Glomerular visceral epithelial cell (primary cell): ENCODE measurements around the gene NRP1.

Source experiments
- DNase-seq: peaks from one replicate; pipeline ENCODE4 v3.0.0-alpha.2; 2016; ENCODE audit errors: extremely low spot score

The NRP1 gene

DNA sequence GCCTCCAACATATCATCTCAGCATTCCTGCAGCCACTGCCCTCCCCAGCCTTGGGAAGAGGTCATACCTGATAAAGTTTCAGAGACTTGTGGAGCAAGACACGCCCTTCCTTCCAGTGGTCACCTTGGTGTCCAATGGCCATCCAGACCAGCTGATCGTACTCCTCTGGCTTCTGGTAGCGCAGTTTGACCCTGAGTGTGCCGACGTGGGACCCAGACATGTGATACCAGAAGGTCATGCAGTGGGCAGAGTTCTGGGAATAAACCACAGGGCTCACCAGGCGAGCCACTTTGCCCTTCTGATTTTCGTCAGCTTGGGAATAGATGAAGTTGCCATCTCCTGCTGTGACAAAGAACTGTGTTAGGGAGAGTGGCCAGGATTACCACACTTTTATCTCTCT lies 148.3 kb downstream of the NRP1 start:
- DNase-seq, result no peak

DNA sequence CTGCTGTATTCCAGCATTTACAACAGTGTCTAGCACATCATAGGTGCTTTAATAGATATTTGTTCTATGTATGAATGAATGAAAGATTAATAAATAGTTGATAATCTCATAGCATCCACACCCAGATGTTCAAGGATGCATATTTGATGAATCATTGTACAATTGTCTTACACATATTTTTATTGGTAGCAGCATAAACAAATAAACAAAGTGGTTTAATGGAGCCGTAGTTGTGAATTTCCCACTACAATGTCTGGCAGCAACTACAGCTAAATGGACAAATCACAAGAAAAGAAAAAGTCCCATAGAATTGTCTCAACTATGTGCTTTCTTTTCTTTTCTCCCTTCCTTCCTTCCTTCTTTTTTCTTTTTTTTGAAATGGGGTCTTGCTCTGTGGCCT lies 150.8 kb downstream of the NRP1 start:
- DNase-seq, result no peak

DNA sequence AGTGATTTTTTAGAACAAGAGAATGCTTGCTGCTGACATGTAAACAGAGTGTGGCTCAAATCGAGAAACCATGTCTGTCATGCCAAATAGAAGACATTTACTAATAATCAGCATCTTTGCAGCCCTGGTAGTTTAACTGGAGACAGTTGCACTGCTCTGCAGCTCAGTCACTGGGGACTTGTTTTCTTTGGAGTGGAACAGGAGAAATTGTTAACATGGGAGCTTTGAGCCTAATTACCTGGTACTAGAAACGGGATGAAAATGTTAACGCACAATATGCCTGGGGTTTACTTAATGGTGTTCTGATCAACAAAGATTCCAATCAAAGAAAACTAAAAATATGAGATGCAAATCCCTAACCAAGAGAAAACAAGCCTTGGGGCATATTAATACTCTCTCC lies 153.5 kb downstream of the NRP1 start:
- no peak for DNase-seq

DNA sequence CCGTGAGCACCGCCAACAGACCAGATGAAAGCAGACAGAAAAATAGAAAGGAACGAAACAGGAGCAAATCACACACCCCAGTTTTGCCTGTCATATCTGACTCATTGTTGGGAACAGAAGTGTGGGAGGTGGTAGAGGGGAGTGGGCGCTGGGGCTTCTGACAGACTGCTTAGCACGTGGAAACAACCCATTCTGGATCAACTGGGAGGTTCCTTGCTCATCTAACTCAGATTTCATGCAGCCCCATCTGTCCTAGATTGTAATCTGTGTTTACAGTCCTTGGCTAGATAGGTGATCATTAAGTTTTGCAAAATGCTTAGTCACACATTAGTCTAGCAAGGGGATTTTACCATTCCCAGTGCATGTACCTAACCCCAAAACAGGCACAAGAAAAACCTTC lies 154.1 kb downstream of the NRP1 start:
- no peak for DNase-seq

DNA sequence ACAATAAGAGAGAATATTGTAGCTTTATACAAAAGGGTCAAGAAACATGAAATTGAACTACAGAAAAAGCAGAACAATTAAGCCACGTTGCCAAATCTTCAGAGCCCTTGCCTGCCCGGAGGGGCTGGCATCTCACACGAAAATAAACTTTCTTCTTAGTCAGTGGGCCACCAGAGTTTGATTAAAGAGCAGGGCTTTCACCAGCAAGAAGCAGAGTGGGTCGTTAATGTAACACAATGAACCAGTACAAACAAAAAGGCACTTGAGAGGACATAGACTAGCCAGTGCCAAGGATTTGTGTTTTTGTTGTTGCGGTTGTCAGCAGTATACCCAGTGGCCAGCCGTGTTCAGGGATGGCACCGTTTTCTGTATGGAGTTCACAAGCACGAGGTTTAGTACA lies 155.4 kb downstream of the NRP1 start:
- DNase-seq, result no peak

DNA sequence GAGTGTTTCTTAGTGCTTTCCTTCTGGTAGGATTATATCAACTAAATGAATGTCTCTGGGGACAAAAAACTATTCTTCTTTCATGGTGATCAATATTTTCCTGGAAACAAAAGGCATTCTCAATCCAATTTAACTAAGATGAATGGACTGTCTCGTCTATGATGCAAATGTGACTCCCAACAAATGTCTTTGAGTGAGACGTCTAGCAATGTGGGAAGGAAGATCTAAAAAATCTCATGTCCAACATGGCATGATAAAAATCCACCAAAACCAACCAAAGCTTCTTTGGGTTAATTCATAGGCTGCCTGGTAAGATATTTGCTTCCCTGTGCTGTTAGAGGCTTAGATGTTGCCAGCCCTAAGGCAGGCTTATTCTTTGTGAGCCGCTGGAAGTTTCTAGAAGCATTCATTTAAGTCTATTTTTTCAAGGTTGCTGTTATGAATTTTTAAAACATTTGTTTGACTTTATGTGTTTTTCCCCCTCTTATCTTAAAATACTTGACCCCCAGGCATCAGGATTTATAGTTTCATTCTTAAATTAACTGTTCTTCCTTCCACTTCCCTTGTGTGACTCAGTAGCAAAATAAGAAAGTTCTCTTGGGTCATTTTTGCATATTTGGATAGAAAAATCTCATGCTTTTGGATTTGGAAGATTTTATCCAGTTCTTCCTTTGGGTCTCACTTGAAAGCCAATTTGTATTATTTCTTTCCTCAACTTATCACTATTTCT lies 156.3 kb downstream of the NRP1 start:
- no peak for DNase-seq

DNA sequence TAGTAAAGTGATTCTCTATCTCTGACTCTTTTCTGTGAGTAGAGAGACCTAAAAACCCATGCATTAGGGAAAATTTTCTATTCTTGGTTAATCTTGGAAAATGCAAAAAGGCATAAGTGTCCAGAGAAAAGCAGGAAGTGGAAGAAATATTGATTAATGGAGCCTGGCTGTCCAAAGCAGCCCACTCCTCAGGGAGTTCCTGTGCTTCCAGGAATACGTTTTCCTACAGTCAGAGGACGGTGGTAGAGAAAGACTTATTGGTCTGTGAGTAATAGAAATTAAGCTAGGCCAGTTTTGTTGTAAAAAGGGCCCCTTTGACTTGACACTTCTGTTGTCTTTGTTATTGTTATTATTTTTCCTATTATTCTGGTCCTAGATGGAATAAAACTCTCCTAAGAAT lies 157.8 kb downstream of the NRP1 start:
- no peak for DNase-seq

DNA sequence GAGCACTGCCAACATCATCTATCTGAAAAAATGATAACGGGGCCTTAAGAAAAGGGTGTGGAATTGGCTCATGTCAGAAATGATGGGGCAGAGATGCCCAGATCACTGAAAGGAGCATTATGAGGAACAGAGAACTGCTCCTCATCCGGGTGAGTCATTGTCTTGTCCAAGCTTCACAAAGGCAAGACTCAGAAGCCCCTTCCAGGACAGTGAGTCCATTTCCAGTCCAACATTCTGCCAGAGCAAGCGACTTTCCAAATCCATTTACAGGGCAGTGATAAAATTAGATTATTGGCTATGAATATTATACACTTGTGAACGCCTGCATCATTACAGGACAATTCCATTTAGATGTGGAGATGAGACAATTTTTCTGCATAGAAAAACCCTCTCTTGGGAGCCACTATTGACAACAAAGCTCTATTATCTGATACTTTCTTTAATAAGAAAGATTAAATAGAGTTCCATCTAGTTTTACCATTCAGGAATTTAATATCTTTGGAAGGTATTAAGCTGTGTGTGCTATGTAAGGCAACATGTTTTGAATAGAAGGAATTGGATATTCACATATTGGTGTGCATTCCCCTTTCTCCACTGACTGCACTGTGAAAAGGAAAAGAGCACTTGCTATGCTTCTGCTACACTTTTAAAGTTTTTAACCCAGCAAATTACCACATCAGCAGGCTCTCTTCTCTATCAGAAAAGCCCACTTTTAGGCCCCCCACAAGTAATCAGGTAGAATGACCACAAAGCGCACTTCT lies 159.6 kb downstream of the NRP1 start:
- no peak for DNase-seq

DNA sequence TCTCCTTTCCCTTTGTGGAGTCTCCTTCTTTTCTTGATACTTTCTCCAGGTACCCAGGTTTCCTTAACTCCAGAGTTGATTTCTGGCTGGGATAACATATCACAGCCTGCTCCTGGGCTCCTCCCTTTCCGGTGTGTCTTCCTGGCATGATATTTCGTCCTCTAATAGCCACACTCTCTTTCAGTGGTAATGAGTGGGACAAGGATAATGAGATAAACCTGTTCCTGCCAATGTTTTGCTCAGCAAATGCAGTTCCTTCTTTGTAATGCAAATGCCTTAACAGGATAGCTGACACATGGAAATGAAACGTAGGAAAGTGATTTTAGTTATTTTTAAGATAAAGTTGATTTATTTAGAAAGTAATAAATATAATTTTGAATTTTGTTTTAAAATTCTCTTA lies 168.6 kb downstream of the NRP1 start:
- DNase-seq, result no peak

DNA sequence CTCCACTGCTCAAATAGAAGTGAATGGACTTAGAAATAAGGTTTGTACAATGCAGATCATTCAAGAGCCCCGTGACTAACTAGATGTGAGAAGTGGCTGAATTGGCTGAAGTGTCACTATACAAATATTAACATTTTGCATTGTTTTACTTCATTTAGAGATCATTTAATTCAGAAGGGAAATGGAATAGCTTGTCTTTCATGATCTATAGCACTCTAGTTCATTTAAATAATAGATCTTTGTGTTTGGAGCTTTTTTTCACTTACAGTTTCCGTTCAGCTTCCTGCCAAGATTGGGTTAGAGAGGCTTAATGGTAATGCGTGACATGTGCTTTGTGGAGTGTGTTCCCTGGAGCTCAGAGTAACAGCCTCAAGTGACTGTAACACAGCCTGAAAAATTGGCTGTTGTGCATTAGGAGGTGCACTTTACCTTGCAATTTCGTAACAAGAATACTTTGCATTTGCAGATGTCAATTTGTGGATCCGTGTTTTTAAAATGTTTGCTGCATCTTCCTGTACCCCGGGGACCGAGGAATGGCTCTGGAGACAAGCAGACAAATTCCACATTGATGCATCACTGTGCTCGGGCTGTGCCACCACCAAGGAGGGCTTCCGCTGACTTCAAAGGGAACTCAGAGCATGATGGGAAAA lies 170.3 kb downstream of the NRP1 start:
- DNase-seq, result peak; percentile 54

DNA sequence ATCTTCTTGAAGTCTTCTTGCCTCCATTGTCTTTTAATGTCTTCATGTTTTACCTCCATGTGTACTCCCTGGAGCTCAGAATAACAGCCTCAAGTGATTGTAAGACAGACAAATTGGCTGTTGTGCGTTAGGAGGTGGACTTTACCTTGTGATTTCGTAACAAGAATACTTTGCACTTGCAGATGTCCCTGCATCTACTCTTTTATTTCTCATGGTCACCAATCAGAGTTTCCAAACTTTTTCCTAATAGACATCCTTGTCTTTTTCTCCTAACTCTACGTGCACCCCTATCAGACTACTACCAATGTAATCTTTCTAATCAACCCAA lies 172.3 kb downstream of the NRP1 start:
- no peak for DNase-seq

DNA sequence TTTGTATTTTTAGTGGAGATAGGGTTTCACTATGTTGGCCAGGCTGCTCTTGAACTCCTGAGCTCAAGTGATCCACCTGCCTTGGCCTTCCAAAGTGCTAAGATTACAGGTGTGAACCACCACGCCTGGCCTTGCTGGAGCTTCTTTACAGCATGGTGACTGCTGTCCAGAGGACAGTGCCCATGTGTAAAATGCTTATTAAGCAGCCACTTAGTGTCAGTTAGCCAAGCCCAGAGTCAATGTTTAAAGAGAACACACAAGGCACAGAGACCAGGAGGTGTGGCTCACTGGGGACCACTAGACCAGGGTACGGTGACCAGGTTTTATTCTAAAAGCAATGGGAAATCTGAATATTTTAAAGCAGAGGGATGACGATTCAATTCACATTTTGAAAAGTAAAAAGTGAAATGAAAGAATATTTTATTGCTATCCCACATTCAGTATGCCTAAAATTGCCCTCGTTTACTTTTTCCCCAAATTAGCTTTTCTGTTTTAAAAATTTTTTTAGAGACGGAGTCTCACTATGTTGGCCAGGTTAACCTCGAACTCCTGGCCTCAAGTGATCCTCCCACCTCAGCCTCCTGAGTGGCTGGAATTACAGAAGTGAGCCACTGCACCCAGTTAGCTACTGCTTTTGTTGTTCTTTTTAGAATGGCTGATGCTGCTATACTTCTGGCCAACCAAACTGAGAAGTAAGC lies 172.8 kb downstream of the NRP1 start:
- DNase-seq, result no peak

DNA sequence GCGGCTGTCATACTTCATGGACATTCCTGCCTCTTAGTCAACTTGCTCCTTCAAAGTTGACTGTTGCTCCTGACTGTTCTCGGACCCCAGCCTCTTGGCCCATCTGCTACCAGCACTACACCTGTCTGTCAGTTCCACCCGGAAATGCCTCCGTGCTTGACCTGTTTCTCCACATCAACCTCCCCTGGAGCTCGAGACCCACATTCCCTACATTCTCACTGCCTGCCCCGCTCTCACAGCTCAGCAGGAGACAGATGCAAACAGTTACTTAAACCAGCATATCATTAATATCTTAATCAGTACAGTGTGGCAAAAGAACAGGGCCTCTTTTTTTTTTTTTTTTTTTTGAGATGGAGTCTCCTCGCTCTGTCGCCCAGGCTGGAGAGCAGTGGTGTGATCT lies 174.3 kb downstream of the NRP1 start:
- peak; percentile 82 for DNase-seq

DNA sequence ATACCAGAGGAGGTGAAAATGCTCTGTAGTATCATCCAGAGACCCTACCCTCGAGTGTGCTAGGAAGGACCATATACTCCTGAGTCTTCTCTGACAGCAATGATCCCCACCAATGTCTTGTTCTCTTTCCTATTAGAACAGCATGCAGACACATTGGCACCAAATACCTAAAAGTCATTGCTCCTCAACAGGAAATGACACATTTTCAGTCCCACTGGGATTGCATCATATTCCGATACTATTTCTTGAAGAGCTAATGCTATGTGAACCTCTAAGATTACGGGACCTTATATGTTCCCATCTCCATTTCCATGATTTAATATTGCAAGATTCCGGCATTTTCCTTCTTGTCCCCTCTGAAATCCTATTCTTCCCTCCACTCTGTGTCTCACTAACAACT lies 177.4 kb downstream of the NRP1 start:
- peak; percentile 51 for DNase-seq

DNA sequence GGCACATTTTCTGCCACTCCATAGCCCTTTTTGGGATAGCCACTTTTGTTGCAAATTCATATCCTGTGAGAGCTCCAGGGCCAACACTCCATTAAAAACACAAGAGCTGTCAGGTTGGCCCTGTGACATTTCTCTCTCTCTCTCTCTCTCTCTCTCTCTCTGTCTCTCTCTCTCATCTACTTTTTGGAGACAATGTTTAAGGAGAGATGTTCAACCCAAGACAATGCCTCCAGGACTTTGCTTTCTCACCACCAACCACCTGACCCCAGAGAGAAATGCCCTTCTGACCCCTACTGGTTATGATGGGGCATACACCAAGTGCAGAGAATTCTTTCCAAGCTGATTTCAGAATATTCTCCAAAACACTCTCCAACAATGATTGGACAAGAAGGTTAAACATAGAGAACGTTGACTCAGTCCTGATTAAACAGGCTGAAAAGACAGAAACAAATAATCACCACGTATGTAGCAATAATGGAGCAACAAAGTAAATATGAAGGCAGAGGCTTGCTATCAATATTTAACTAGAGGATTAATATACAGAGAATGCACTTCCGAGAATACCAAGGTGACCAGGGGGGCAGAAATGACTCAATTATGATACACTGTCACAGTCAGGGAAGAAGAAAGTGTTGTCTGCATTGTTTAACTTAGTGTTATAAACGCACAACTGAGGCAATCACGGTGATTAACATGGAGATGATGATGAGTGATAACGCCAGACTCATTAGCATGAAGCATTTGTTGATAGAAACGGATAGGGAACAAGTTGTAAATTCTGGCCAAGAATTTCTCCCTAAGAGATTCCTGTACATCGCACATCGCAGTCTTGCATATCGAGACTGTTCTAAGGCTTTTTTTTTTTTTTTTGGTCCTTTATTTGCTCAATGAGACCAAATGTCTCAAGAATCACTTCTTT lies 178.5 kb downstream of the NRP1 start:
- DNase-seq, result peak; percentile 89

DNA sequence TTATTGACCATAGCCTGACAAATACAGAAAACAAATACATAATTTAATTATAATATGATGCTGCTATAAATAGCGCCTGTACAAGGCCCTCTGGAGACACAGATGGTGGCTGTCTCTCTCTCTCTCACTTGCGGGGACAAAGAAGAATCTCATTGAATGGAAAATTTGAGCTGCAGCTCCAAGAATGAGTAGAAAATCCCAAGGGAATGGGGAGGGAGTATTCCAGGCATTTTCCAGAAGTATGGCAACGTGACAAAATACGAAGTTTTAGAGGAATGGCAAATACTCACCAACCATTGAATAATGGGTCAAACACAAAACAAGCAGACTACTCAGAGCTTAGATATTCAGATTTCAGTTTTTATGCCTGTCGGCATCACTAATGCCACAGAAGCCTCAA lies 179.9 kb downstream of the NRP1 start:
- no peak for DNase-seq

DNA sequence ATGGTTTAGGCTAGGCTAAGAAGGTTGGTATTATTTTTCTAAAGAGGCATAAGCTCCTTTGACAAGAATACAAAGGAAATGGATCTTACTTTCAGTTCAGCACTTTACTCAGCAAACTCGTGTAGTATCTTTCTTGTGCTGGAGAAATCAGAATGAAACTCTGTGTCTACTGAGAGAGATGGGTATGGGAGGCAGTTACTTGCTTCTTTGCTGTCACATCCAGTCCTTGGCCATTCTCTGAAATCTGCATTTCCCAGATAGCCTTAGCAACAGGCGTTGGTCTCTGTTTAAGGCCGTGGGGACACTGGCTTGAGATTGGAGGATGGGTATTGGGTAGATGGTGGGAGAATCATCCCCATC lies 180.5 kb downstream of the NRP1 start:
- DNase-seq, result no peak

DNA sequence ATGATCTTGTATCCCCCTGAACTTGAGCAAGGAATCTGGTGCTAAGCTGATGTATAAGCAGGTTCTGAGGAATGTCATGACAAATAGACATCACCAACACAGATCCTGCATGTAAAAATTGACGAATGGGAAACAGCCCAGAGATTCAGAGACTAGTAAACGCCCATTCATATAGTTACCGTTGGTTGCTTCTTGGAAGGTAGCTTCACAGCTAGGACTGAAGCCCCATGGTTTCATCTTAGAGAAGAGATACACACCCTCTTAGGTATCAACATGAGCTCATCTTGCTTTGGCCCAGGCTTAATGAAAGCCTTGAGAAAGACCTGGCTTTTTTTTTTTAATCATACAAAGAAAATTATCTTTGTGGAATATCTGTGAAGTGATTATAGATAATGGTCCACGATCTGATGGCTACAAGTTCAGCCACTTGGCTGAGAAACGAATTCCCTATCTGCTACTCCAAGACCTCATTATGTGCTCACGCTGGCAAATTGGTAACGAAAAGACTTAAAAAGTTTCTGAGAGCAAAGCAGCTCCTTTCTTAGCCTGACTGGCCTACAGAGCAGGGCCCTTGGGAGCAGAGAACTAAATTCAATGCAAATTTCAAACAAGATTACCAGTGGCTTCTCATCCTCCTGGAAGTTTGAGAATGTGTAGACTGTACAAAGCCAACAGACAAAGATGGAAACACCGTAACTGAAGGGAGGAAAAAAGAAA lies 181.1 kb downstream of the NRP1 start:
- no peak for DNase-seq

DNA sequence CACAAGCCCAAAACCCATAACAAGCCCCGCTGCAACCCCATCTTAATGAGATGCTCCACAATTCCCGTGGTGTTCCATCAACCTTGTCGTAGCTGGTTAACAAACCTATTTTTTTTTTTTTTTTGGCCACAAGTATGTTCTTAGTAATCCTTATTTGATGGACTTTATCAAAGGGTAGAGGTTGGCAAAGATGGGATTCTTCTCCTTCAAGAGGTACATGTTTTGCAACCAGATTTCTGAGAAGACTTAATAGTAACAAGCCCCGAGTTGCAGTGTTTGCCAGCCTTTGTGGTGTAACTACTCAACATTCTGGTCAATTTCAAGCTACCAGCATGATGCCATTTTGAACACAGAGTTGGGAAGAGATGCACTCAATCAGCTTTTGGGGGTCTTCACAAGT lies 181.7 kb downstream of the NRP1 start:
- DNase-seq, result no peak

DNA sequence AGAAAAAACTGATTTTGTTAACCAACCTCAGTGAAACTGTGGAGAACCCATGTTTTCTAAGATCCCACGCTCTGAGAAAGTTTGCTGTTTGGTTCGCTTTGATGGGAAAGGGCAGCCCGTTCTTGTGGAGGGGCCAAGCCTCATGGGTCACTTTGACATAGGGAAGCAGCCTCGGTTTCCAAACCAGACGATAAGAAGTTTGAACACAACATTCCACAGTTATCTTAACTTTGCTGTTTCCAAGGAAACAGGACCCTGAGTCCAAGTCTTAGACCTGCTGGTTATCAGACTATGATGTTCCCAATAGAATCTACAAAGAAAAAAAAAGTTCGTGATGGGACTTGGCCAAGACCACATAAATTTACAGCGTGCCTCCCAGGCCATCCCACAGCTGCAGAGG lies 182.3 kb downstream of the NRP1 start:
- DNase-seq, result no peak

DNA sequence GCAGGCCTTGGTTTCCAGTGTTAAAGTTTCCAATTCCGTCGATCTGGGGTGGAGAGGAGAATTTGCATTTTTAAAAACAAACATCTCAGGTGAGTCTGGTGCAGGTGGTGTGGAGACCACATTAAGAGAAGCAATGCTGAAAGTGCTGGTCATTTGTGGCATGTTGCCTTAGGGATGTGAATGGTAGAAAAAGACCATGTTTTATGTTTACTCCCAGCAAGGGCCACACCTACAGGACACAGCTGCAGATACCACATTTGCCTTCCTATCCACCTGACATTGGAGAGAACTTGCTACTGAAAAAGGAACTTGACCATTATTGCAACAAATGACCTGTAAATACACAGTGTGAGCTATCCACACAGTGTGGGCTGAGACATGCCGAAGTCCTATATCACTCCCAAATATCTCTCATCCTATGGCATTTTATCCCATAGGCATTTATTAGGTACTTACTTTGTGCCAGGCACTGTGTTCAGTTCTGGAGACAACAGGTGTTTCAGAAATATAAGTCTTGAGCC lies 183.1 kb downstream of the NRP1 start:
- DNase-seq, result no peak
